Astrocyte (in vitro differentiated cells and primary cell): Measurements from ENCODE around the gene IFT52.

ENCODE experiments used
- CTCF ChIP-seq: IDR thresholded peaks from 2 replicates; pipeline ENCODE4 v1.5.1; 2011; ENCODE audit warnings: low read depth, mild to moderate bottlenecking, inconsistent platforms, low read length, moderate library complexity; ENCODE audit not compliant: insufficient read depth
- EZH2 ChIP-seq: IDR thresholded peaks from 2 replicates; pipeline ENCODE4 v1.6.1; 2012; ENCODE audit warnings: mild to moderate bottlenecking, low read length, inconsistent platforms; ENCODE audit not compliant: insufficient read depth

- no peak for TF ChIP-seq CTCF
- no peak for TF ChIP-seq EZH2
Observed at GRCh38 chr20:43549416-43550065, 41.2 kb upstream of the IFT52 start.
